Measurements from ENCODE around the gene CASK. TPM values are rescaled to one million over a fixed set of nuclear protein-coding genes. Genes with fewer than 3 reads are reported as not detected.

The CASK gene
- total RNA-seq, 1 experiment from 2014 or later: 163 TPM

GRCh38 chrX:41825796-41826195, 97.6 kb downstream of the CASK start:
- POLR2A ChIA-PET: no interaction called here

GRCh38 chrX:41824551-41824950, 98.8 kb downstream of the CASK start:
- BruUV-seq (replicated peaks): no TSS peak
- Histone ChIP-seq H3K27me3 (replicated peaks; ENCODE audit: control insufficient read depth, insufficient read depth, low read length) (no peaks in the 10 kb centered on the region), H3K4me3 (ENCODE audit: low read depth, low read length) (no peak overlapping the region), H3K36me3 (ENCODE audit: control insufficient read depth, insufficient read depth, low read length) (no peaks in the 10 kb centered on the region), H3K4me1 (peaks cover 33% of the 10 kb centered on the region), H3K9me3 (no peaks in the 10 kb centered on the region)
- H3K36me3 Mint-ChIP-seq (ENCODE audit: insufficient read depth, unreplicated experiment): peaks cover 16% of the 10 kb centered on the region
- ChIA-PET CTCF (no interaction called here), POLR2A (no interaction called here)
- no peaks in the 10 kb centered on the region for H3K27me3 Mint-ChIP-seq (ENCODE audit: insufficient read depth, unreplicated experiment)
- H3K27ac Mint-ChIP-seq (ENCODE audit: unreplicated experiment): peak overlapping the region; percentile 43
- intact Hi-C loops (cut with micrococcal nuclease; ENCODE audit: unreplicated experiment): no loop called here
- no peaks in the 10 kb centered on the region for H3K9me3 Mint-ChIP-seq (ENCODE audit: unreplicated experiment)
- DNase-seq: peak; percentile 5 to 35
- peak overlapping the region; percentile 50 for H3K4me3 Mint-ChIP-seq (ENCODE audit: unreplicated experiment)
- peaks cover 37% of the 10 kb centered on the region for H3K4me1 Mint-ChIP-seq (ENCODE audit: low read depth, unreplicated experiment)
- TF ChIP-seq CTCF (IDR thresholded peaks at IDR 0.05; ENCODE audit: insufficient read depth in 1 of 2, low read depth in 1 of 2, low read length in 1 of 2, severe bottlenecking in 1 of 2, unreplicated experiment in 1 of 2): no peak

More at GRCh38 chrX:41825796-41826195, 97.6 kb downstream of the CASK start:
- H3K4me3 ChIP-seq (ENCODE audit: low read depth, low read length): no peak overlapping the region
- intact Hi-C loops (cut with micrococcal nuclease; ENCODE audit: unreplicated experiment): no loop called here
- no TSS peak for BruUV-seq (replicated peaks)
- Mint-ChIP-seq H3K27ac (ENCODE audit: unreplicated experiment) (no peak overlapping the region), H3K4me1 (ENCODE audit: low read depth, unreplicated experiment) (peaks cover 37% of the 10 kb centered on the region), H3K9me3 (ENCODE audit: unreplicated experiment) (no peaks in the 10 kb centered on the region), H3K27me3 (ENCODE audit: insufficient read depth, unreplicated experiment) (no peaks in the 10 kb centered on the region), H3K36me3 (ENCODE audit: insufficient read depth, unreplicated experiment) (peaks cover 16% of the 10 kb centered on the region), H3K4me3 (ENCODE audit: unreplicated experiment) (no peak overlapping the region)
- no peaks in the 10 kb centered on the region for H3K27me3 ChIP-seq (replicated peaks; ENCODE audit: control insufficient read depth, insufficient read depth, low read length)
- TF ChIP-seq CTCF (IDR thresholded peaks at IDR 0.05; ENCODE audit: insufficient read depth in 1 of 2, low read depth in 1 of 2, low read length in 1 of 2, severe bottlenecking in 1 of 2, unreplicated experiment in 1 of 2): no peak
- peaks cover 33% of the 10 kb centered on the region for H3K4me1 ChIP-seq
- CTCF ChIA-PET: no interaction called here
- H3K9me3 ChIP-seq: no peaks in the 10 kb centered on the region
- H3K36me3 ChIP-seq (ENCODE audit: control insufficient read depth, insufficient read depth, low read length): no peaks in the 10 kb centered on the region
- no peak for DNase-seq

- TSS peak; percentile 27 for BruUV-seq (replicated peaks)
- Mint-ChIP-seq H3K36me3 (ENCODE audit: insufficient read depth, unreplicated experiment) (peaks cover 21% of the 10 kb centered on the region), H3K4me3 (ENCODE audit: unreplicated experiment) (peak overlapping the region; percentile 64), H3K27ac (ENCODE audit: unreplicated experiment) (peak overlapping the region; percentile 82), H3K9me3 (ENCODE audit: unreplicated experiment) (no peaks in the 10 kb centered on the region), H3K27me3 (ENCODE audit: insufficient read depth, unreplicated experiment) (no peaks in the 10 kb centered on the region), H3K4me1 (ENCODE audit: low read depth, unreplicated experiment) (peaks cover 30% of the 10 kb centered on the region)
- CTCF ChIA-PET: no interaction called here
- intact Hi-C loops (cut with micrococcal nuclease; ENCODE audit: unreplicated experiment): loop anchor here (2.0 kb wide), 2 partner anchors 25 to 99 kb away; partner anchors contain the start of gene CASK
- H3K36me3 ChIP-seq (ENCODE audit: control insufficient read depth, insufficient read depth, low read length): no peaks in the 10 kb centered on the region
- TF ChIP-seq CTCF (IDR thresholded peaks at IDR 0.05; ENCODE audit: insufficient read depth in 1 of 2, low read depth in 1 of 2, low read length in 1 of 2, severe bottlenecking in 1 of 2, unreplicated experiment in 1 of 2): no peak
- H3K4me1 ChIP-seq: peaks cover 29% of the 10 kb centered on the region
- POLR2A ChIA-PET: interaction anchor here (0.6 to 1.4 kb wide), 2 partner anchors 17 to 24 kb away, joined by 3 to 5 read pairs; no protein-coding TSS in a partner anchor
- no peak overlapping the region for H3K4me3 ChIP-seq (ENCODE audit: low read depth, low read length)
- H3K27me3 ChIP-seq (replicated peaks; ENCODE audit: control insufficient read depth, insufficient read depth, low read length): no peaks in the 10 kb centered on the region
- H3K9me3 ChIP-seq: no peaks in the 10 kb centered on the region
- peak; percentile 48 to 53 for DNase-seq
Observed at GRCh38 chrX:41823402-41823801, 100.0 kb downstream of the CASK start.
